Liver (tissue), 3 donors: Measurements from ENCODE around the gene SRSF2.

ENCODE experiments used
- ATF3 ChIP-seq: IDR thresholded peaks from 2 replicates; pipeline ENCODE4 v1.6.1; 2016; ENCODE audit warnings: antibody characterized with exemption
- CTCF ChIP-seq: fragments of 150-350 bp; IDR thresholded peaks from 2 replicates; pipeline ENCODE4 v1.5.1; 2017; ENCODE audit warnings: improper control_type of control experiment, low read depth, low read length; ENCODE audit not compliant: missing input control
- FOXA1 ChIP-seq: IDR thresholded peaks from 2 replicates; pipeline ENCODE4 v1.6.1; 2016; ENCODE audit warnings: antibody characterized with exemption
- GABPA ChIP-seq, 2 donors: IDR thresholded peaks in 1 of 2; conservative IDR thresholded peaks in 1 of 2; 2 replicates each; pipeline ENCODE4 v1.6.1; 2016; ENCODE audit warnings: antibody characterized with exemption in 2 of 2, mild to moderate bottlenecking in 1 of 2, moderate library complexity in 1 of 2
- JUND ChIP-seq, 2 donors: IDR thresholded peaks; 2 replicates each; pipeline ENCODE4 v1.6.1; 2016; ENCODE audit warnings: antibody characterized with exemption in 2 of 2
- NR2F2 ChIP-seq: IDR thresholded peaks from 2 replicates; pipeline ENCODE4 v1.6.1; 2016; ENCODE audit warnings: antibody characterized with exemption
- RAD21 ChIP-seq, 2 donors: IDR thresholded peaks; 2 replicates each; pipeline ENCODE4 v1.6.1; 2016; ENCODE audit warnings: antibody characterized with exemption in 2 of 2, mild to moderate bottlenecking in 2 of 2
- YY1 ChIP-seq: IDR thresholded peaks from 2 replicates; pipeline ENCODE4 v1.6.1; 2016; ENCODE audit warnings: antibody characterized with exemption, mild to moderate bottlenecking
- TF ChIP-seq, protein P1 (sequence below): IDR thresholded peaks from 2 replicates; pipeline ENCODE4 v1.6.1; 2016; ENCODE audit warnings: antibody characterized with exemption
- TF ChIP-seq, protein P2 (sequence below): IDR thresholded peaks from 2 replicates; pipeline ENCODE4 v1.6.1; 2016; ENCODE audit warnings: antibody characterized with exemption
- donor health status: healthy.
- donor health status: healthy.

- TF ChIP-seq CTCF (no peak), YY1 (no peak), GABPA (IDR thresholded peaks at IDR 0.05 in 1 of 2, conservative IDR thresholded peaks at IDR 0.05 in 1 of 2) (no peak), RAD21 (IDR thresholded peaks at IDR 0.05) (no peak), FOXA1 (no peak), JUND (IDR thresholded peaks at IDR 0.05) (no peak), ATF3 (no peak), NR2F2 (no peak)
- TF ChIP-seq, protein P1, sequence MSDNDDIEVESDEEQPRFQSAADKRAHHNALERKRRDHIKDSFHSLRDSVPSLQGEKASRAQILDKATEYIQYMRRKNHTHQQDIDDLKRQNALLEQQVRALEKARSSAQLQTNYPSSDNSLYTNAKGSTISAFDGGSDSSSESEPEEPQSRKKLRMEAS = no peak
- TF ChIP-seq, protein P2, sequence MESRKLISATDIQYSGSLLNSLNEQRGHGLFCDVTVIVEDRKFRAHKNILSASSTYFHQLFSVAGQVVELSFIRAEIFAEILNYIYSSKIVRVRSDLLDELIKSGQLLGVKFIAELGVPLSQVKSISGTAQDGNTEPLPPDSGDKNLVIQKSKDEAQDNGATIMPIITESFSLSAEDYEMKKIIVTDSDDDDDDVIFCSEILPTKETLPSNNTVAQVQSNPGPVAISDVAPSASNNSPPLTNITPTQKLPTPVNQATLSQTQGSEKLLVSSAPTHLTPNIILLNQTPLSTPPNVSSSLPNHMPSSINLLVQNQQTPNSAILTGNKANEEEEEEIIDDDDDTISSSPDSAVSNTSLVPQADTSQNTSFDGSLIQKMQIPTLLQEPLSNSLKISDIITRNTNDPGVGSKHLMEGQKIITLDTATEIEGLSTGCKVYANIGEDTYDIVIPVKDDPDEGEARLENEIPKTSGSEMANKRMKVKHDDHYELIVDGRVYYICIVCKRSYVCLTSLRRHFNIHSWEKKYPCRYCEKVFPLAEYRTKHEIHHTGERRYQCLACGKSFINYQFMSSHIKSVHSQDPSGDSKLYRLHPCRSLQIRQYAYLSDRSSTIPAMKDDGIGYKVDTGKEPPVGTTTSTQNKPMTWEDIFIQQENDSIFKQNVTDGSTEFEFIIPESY = no peak
Measured at GRCh38 chr17:76753061-76753961, 16.2 kb upstream of the SRSF2 start.
